HepG2 (cell line): Measurements from ENCODE around the gene PRKCD. TPM values are rescaled to one million over a fixed set of nuclear protein-coding genes. Genes with fewer than 3 reads are reported as not detected.

Experiments used
- ATAC-seq: fragments of 200-7000 bp; cut with Tn5 transposase; 3 replicates; pipeline ENCODE4 v1.9.1; 2020; ENCODE audit warnings: mild to moderate bottlenecking, moderate library complexity
- BruUV-seq: library from RNA; stranded (reverse); fragments of 400-500 nt; replicated peaks from 2 replicates; lab custom pipeline; 2021; lab: Mats Ljungman, UMichigan
- CTCF ChIA-PET: fragments of 300-600 bp; formaldehyde crosslinking; extraction: SDS; loops from one replicate; lab custom pipeline; 2021; ENCODE audit warnings: low total read pairs, inconsistent platforms, low intra/inter-chr PET ratio; lab: Yijun Ruan, JAX
- POLR2A ChIA-PET: fragments of 350-600 bp; sonication (Branson Sonifier 250); formaldehyde crosslinking; loops from one replicate; lab custom pipeline; 2020; ENCODE audit warnings: antibody characterized with exemption, inconsistent platforms; lab: Yijun Ruan, JAX
- DNase-seq: peaks from one replicate; pipeline ENCODE4 v3.0.0-alpha.2; 2015; ENCODE audit warnings: low spot score
- FAIRE-seq: peaks from 3 replicates; lab custom pipeline; 2011; peaks lifted over from hg19 to GRCh38; lab: Jason Lieb, UNC
- H2AFZ ChIP-seq: one replicate; pipeline ENCODE4 v1.6.1; 2011; ENCODE audit warnings: low read length, inconsistent platforms
- H3K27ac ChIP-seq: fragments of 300-600 bp; 3 replicates; pipeline ENCODE4 v1.8.0; 2011; ENCODE audit warnings: mixed run types, mild to moderate bottlenecking, mixed read lengths, low read length, inconsistent platforms; ENCODE audit not compliant: insufficient read depth; ENCODE audit errors: extremely low read length
- H3K27me3 ChIP-seq, 2 experiments: fragments of 200-600 bp in 1 of 2; 2 replicates in 1 of 2; 3 replicates in 1 of 2; pipeline versions ENCODE4 v1.6.0 to v1.8.0; 2011; ENCODE audit warnings: low read length in 2 of 2, mild to moderate bottlenecking in 2 of 2, moderate library complexity in 2 of 2, inconsistent platforms in 1 of 2; ENCODE audit not compliant: insufficient read depth in 2 of 2, control insufficient read depth in 1 of 2
- H3K36me3 ChIP-seq, 2 experiments: fragments of 200-600 bp in 1 of 2; replicated peaks in 1 of 2; 2 replicates in 1 of 2; 3 replicates in 1 of 2; pipeline versions ENCODE4 v1.5.1 to v1.8.0; 2011; ENCODE audit warnings: low read length in 2 of 2, inconsistent platforms in 1 of 2; ENCODE audit not compliant: insufficient read depth in 2 of 2, control insufficient read depth in 1 of 2
- H3K4me1 ChIP-seq: 2 replicates; pipeline ENCODE4 v1.5.1; 2012; ENCODE audit warnings: low read length, inconsistent platforms; ENCODE audit not compliant: insufficient read depth
- H3K4me2 ChIP-seq: 2 replicates; pipeline ENCODE4 v1.6.0; 2011; ENCODE audit warnings: low read depth, low read length, inconsistent platforms
- H3K4me3 ChIP-seq, 3 experiments: fragments of 200-600 bp in 1 of 3; sonication (generic), shearing (Covaris generic) in 1 of 3; replicated peaks in 1 of 3; 2 replicates each; pipeline ENCODE4 v1.5.1; 2011 to 2016; ENCODE audit warnings: low read length in 3 of 3, inconsistent platforms in 2 of 3, low read depth in 2 of 3, mild to moderate bottlenecking in 2 of 3, control low read depth in 1 of 3, mixed read lengths in 1 of 3; ENCODE audit not compliant: insufficient read depth in 1 of 3
- H3K79me2 ChIP-seq: one replicate; pipeline ENCODE4 v1.6.1; 2011; ENCODE audit warnings: low read length, inconsistent platforms; ENCODE audit not compliant: insufficient read depth
- H3K9ac ChIP-seq: 2 replicates; pipeline ENCODE4 v1.6.0; 2011; ENCODE audit warnings: mild to moderate bottlenecking, low read depth, low read length, inconsistent platforms; ENCODE audit not compliant: insufficient read depth
- H3K9me3 ChIP-seq: 2 replicates; pipeline ENCODE4 v1.5.1; 2012; ENCODE audit warnings: mild to moderate bottlenecking, low read length
- H4K20me1 ChIP-seq: 2 replicates; pipeline ENCODE4 v1.6.0; 2011; ENCODE audit warnings: inconsistent platforms, mild to moderate bottlenecking, low read length, moderate library complexity; ENCODE audit not compliant: insufficient read depth
- ATAD3A ChIP-seq: sonication (generic); formaldehyde crosslinking; IDR thresholded peaks from 2 replicates; pipeline ENCODE4 v1.4.0; 2020; ENCODE audit warnings: missing genetic modification reagents
- CCAR2 ChIP-seq: fragments of 200-400 bp; formaldehyde crosslinking; optimal IDR thresholded peaks from 2 replicates; pipeline ENCODE3; 2018; ENCODE audit warnings: low read depth, mild to moderate bottlenecking, low read length, moderate library complexity
- MXI1 ChIP-seq: IDR thresholded peaks from 3 replicates; pipeline ENCODE4 v1.6.1; 2012; ENCODE audit warnings: low read depth, low read length, inconsistent platforms, borderline replicate concordance
- NFYC ChIP-seq: IDR thresholded peaks from 2 replicates; pipeline ENCODE4 v1.6.1; 2016; ENCODE audit warnings: missing genetic modification reagents, missing compliant biosample characterization
- ZBTB3 ChIP-seq: sonication (generic); formaldehyde crosslinking; IDR thresholded peaks from 2 replicates; pipeline ENCODE4 v1.4.0; 2020; ENCODE audit warnings: low read depth, mild to moderate bottlenecking, moderate library complexity, missing genetic modification reagents, borderline replicate concordance
- ZMYM3 ChIP-seq: sonication (generic); formaldehyde crosslinking; IDR thresholded peaks from 2 replicates; pipeline ENCODE4 v1.5.1; 2020; ENCODE audit warnings: mild to moderate bottlenecking, missing genetic modification reagents
- ZNF749 ChIP-seq: sonication (generic); formaldehyde crosslinking; IDR thresholded peaks from 2 replicates; pipeline ENCODE4 v1.8.0; 2022; ENCODE audit warnings: mild to moderate bottlenecking, missing genetic modification reagents, moderate library complexity, borderline replicate concordance
- WGBS: methylation state at CpG from one replicate; pipeline ENCODE4 v1.1.6; 2017; ENCODE audit warnings: low lambda C conversion rate; 5-methylcytosine and 5-hydroxymethylcytosine counted together
- in situ Hi-C: cut with HindIII; loops from 2 replicates; pipeline ENCODE4 v1.10.0; 2017; ENCODE audit warnings: low pct_unique_long_range_greater_than_20kb; ENCODE audit not compliant: extremely low pct_ligation_motif_present
- intact Hi-C: fragments of 100-400 bp; cut with micrococcal nuclease; formaldehyde crosslinking; loops from one replicate; pipeline ENCODE4 v1.10.0; 2022; ENCODE audit not compliant: unreplicated experiment
- polyA plus RNA-seq, 8 experiments: library from polyadenylated mRNA; depleted of rRNA in 3 of 8; stranded (reverse) in 7 of 8; unstranded in 1 of 8; fragments of >200 nt; fragmentation: Illumina TruSeq in 4 of 8; extraction: Trizol in 4 of 8; gene quantifications; 2 replicates each; pipeline versions ENCODE4 v1.2.1 to v1.2.3, GENCODE V29; 2011 to 2016; ENCODE audit warnings: low read depth in 4 of 8, missing spikeins in 1 of 8, mixed read lengths in 1 of 8; ENCODE audit not compliant: insufficient read depth in 1 of 8
- total RNA-seq, 5 experiments: library from RNA; depleted of rRNA; stranded (reverse); fragments of >200 nt; fragmentation: Illumina TruSeq; extraction: Trizol; gene quantifications; 2 replicates each; pipeline ENCODE4 v1.2.3, GENCODE V29; 2016; ENCODE audit warnings: low read depth in 1 of 5
- TF ChIP-seq, protein P1 (sequence below): sonication (generic); formaldehyde crosslinking; IDR thresholded peaks from 2 replicates; pipeline ENCODE4 v1.8.1; 2023; ENCODE audit warnings: mild to moderate bottlenecking, missing genetic modification reagents, borderline replicate concordance
- TF ChIP-seq, protein P2 (sequence below): sonication (generic); formaldehyde crosslinking; IDR thresholded peaks from 2 replicates; pipeline ENCODE4 v1.8.0; 2022; ENCODE audit warnings: low read depth, missing genetic modification reagents
- TF ChIP-seq, protein P3 (sequence below): sonication (generic); formaldehyde crosslinking; IDR thresholded peaks from 2 replicates; pipeline ENCODE4 v1.4.0; 2020; ENCODE audit warnings: missing genetic modification reagents
- TF ChIP-seq, protein P4 (sequence below): fragments of 450-650 bp; IDR thresholded peaks from 2 replicates; pipeline ENCODE4 v1.6.1; 2017
- TF ChIP-seq, protein P5 (sequence below): sonication (generic); formaldehyde crosslinking; IDR thresholded peaks from 2 replicates; pipeline ENCODE4 v1.4.0; 2020; ENCODE audit warnings: missing genetic modification reagents

Gene PRKCD
- total and polyA plus RNA-seq, 2 of the 13 experiments (the other 11 are each of a cell fraction or from before 2014, with no cell fraction given): 1.6 to 40.7 TPM

DNA sequence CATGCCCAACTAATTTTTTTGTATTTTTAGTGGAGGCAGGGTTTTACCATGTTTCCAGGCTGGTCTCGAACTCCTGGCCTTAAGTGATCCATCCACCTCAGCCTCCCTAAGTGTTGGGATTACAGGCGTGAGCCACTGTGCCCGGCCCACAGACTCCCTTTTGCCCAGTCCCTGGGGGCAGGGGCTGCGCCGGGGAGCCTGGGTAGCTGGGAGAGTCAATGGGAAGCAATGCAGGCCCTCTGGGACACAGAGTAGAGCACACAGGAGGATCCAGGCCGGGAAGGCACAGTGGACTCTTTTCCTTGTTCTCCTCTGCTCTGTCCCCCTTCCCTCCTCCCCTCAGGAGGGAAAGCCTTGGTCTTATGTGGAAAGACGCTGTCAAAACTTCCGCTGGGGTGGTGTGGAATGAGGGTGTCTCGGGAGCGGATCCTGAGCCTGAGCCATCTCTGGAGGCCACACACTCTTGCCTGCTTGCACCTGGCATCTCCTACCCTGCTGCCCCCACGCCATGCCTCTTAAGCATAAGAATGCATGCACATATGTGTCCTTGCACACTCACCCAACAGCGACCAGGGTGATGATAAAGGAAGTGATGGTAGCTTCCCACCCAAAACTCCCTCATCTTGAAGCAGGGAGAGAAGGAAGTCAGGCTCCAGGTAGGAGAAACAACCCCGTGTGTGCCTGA lies 11.9 kb upstream of the PRKCD start:
- WGBS: 39% methylated on average over 11 of the region's 13 CpGs
- Histone ChIP-seq H3K4me3 (no peak overlapping the region), H4K20me1 (no peaks in the 10 kb centered on the region), H3K4me2 (no peak overlapping the region), H3K36me3 (no peaks in the 10 kb centered on the region), H3K79me2 (no peaks in the 10 kb centered on the region), H3K9me3 (no peaks in the 10 kb centered on the region), H3K9ac (no peak overlapping the region), H2AFZ (no peak overlapping the region), H3K27me3 (peaks cover 2 to 56% of the 10 kb centered on the region in 2 experiments; a peak in 4 of 5 replicates), H3K27ac (no peak overlapping the region), H3K4me1 (peaks cover 60% of the 10 kb centered on the region)
- TF ChIP-seq, protein P1, sequence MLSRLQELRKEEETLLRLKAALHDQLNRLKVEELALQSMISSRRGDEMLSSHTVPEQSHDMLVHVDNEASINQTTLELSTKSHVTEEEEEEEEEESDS (CRISPR knock-in tag): no peak
- TF ChIP-seq, protein P2, sequence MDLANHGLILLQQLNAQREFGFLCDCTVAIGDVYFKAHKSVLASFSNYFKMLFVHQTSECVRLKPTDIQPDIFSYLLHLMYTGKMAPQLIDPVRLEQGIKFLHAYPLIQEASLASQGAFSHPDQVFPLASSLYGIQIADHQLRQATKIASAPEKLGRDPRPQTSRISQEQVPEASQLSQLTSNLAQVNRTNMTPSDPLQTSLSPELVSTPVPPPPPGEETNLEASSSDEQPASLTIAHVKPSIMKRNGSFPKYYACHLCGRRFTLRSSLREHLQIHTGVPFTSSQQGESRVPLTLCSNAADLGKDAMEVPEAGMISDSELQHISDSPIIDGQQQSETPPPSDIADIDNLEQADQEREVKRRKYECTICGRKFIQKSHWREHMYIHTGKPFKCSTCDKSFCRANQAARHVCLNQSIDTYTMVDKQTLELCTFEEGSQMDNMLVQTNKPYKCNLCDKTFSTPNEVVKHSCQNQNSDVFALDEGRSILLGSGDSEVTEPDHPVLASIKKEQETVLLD: no peak
- no peak for TF ChIP-seq ZBTB3 (CRISPR knock-in tag)
- TF ChIP-seq ATAD3A (CRISPR knock-in tag): no peak
- TF ChIP-seq ZNF749: no peak
- TF ChIP-seq, protein P3, sequence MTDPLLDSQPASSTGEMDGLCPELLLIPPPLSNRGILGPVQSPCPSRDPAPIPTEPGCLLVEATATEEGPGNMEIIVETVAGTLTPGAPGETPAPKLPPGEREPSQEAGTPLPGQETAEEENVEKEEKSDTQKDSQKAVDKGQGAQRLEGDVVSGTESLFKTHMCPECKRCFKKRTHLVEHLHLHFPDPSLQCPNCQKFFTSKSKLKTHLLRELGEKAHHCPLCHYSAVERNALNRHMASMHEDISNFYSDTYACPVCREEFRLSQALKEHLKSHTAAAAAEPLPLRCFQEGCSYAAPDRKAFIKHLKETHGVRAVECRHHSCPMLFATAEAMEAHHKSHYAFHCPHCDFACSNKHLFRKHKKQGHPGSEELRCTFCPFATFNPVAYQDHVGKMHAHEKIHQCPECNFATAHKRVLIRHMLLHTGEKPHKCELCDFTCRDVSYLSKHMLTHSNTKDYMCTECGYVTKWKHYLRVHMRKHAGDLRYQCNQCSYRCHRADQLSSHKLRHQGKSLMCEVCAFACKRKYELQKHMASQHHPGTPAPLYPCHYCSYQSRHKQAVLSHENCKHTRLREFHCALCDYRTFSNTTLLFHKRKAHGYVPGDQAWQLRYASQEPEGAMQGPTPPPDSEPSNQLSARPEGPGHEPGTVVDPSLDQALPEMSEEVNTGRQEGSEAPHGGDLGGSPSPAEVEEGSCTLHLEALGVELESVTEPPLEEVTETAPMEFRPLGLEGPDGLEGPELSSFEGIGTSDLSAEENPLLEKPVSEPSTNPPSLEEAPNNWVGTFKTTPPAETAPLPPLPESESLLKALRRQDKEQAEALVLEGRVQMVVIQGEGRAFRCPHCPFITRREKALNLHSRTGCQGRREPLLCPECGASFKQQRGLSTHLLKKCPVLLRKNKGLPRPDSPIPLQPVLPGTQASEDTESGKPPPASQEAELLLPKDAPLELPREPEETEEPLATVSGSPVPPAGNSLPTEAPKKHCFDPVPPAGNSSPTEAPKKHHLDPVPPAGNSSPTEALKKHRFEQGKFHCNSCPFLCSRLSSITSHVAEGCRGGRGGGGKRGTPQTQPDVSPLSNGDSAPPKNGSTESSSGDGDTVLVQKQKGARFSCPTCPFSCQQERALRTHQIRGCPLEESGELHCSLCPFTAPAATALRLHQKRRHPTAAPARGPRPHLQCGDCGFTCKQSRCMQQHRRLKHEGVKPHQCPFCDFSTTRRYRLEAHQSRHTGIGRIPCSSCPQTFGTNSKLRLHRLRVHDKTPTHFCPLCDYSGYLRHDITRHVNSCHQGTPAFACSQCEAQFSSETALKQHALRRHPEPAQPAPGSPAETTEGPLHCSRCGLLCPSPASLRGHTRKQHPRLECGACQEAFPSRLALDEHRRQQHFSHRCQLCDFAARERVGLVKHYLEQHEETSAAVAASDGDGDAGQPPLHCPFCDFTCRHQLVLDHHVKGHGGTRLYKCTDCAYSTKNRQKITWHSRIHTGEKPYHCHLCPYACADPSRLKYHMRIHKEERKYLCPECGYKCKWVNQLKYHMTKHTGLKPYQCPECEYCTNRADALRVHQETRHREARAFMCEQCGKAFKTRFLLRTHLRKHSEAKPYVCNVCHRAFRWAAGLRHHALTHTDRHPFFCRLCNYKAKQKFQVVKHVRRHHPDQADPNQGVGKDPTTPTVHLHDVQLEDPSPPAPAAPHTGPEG: no peak
- TF ChIP-seq, protein P4, sequence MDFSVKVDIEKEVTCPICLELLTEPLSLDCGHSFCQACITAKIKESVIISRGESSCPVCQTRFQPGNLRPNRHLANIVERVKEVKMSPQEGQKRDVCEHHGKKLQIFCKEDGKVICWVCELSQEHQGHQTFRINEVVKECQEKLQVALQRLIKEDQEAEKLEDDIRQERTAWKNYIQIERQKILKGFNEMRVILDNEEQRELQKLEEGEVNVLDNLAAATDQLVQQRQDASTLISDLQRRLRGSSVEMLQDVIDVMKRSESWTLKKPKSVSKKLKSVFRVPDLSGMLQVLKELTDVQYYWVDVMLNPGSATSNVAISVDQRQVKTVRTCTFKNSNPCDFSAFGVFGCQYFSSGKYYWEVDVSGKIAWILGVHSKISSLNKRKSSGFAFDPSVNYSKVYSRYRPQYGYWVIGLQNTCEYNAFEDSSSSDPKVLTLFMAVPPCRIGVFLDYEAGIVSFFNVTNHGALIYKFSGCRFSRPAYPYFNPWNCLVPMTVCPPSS: no peak
- no peak for TF ChIP-seq MXI1
- TF ChIP-seq NFYC (CRISPR knock-in tag): no peak
- TF ChIP-seq ZMYM3 (CRISPR knock-in tag): no peak
- TF ChIP-seq, protein P5, sequence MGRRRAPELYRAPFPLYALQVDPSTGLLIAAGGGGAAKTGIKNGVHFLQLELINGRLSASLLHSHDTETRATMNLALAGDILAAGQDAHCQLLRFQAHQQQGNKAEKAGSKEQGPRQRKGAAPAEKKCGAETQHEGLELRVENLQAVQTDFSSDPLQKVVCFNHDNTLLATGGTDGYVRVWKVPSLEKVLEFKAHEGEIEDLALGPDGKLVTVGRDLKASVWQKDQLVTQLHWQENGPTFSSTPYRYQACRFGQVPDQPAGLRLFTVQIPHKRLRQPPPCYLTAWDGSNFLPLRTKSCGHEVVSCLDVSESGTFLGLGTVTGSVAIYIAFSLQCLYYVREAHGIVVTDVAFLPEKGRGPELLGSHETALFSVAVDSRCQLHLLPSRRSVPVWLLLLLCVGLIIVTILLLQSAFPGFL (CRISPR knock-in tag): no peak
- no peak for TF ChIP-seq CCAR2
- ATAC-seq (no peak), FAIRE-seq (no peak), DNase-seq (no peak)
- ChIA-PET POLR2A (interaction anchor here (1.0 to 2.6 kb wide), 3 partner anchors 10 to 20 kb away, joined by 3 to 13 read pairs (median 3); no protein-coding TSS in a partner anchor), CTCF (no interaction called here)
- intact Hi-C loops (no loop called here), in situ Hi-C loops (no loop called here)
- BruUV-seq: no TSS peak
